Measurements from ENCODE around the gene PCYOX1L. TPM values are rescaled to one million over a fixed set of nuclear protein-coding genes. Genes with fewer than 3 reads are reported as not detected.

PCYOX1L gene
- total RNA-seq, 1 experiment from 2014 or later = 29.9 TPM

DNA sequence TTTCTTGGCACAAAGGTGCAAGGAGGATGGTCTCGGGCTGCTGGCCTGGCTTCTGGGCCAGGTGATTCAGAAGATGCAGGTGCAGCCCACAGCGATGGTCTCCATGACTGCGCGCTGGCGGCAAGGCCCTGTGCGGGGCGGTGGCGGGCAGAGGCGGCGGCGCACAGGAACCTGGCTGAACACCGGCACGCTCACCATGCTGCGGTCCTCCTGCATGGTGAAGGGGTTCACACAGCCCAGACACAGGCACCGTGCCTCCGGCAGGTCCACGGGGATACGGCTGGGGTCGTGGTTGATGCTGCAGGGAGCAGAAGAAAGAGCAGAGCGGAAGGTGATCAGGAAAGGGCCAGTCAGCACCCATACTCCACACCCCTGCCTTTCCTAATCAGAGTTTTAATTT, 16.5 kb downstream of the PCYOX1L start:
- intact Hi-C loops (cut with micrococcal nuclease; ENCODE audit: unreplicated experiment) = no loop called here
- Mint-ChIP-seq H3K27ac (ENCODE audit: unreplicated experiment) (no peak overlapping the region), H3K9me3 (ENCODE audit: low read depth, unreplicated experiment) (no peaks in the 10 kb centered on the region), H3K4me1 (ENCODE audit: low read depth, unreplicated experiment) (no peaks in the 10 kb centered on the region), H3K27me3 (ENCODE audit: unreplicated experiment) (peaks cover 23% of the 10 kb centered on the region), H3K4me3 (ENCODE audit: low read depth, unreplicated experiment) (no peak overlapping the region), H3K36me3 (ENCODE audit: insufficient read depth, unreplicated experiment) (peaks cover 5% of the 10 kb centered on the region)
- TF ChIP-seq, protein P1, sequence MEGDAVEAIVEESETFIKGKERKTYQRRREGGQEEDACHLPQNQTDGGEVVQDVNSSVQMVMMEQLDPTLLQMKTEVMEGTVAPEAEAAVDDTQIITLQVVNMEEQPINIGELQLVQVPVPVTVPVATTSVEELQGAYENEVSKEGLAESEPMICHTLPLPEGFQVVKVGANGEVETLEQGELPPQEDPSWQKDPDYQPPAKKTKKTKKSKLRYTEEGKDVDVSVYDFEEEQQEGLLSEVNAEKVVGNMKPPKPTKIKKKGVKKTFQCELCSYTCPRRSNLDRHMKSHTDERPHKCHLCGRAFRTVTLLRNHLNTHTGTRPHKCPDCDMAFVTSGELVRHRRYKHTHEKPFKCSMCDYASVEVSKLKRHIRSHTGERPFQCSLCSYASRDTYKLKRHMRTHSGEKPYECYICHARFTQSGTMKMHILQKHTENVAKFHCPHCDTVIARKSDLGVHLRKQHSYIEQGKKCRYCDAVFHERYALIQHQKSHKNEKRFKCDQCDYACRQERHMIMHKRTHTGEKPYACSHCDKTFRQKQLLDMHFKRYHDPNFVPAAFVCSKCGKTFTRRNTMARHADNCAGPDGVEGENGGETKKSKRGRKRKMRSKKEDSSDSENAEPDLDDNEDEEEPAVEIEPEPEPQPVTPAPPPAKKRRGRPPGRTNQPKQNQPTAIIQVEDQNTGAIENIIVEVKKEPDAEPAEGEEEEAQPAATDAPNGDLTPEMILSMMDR (IDR thresholded peaks at IDR 0.05; ENCODE audit: unreplicated experiment) = no peak
- BruUV-seq (replicated peaks) = no TSS peak
- DNase-seq = no peak
- CTCF ChIA-PET = interaction anchor here (1.4 kb wide), 1 partner anchor 177 kb away, joined by 4 read pairs; the partner anchor contains the start of gene CSNK1A1

DNA sequence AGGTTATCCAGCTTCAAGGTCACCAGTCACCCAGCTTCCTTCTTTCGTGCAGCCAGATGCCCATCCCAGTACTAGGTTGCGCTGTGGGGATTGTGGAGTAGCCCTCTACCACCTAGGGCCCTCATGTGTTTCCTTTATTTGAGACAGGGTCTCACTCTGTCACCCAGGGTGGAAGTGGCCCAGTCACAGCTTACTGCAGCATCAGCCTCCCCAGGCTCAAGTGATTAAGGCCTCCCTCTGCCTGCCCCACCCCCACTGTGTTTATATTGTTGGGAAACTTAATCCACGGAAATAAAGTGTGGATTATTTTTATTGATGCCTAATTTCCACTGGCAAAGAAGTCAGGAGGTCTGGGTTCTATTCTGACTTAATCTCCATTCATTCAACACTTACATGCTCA, 17.0 kb downstream of the PCYOX1L start:
- no peak overlapping the region for H3K4me3 Mint-ChIP-seq (ENCODE audit: low read depth, unreplicated experiment)
- no peak overlapping the region for H3K27ac Mint-ChIP-seq (ENCODE audit: unreplicated experiment)
- intact Hi-C loops (cut with micrococcal nuclease; ENCODE audit: unreplicated experiment) = no loop called here
- H3K27me3 Mint-ChIP-seq (ENCODE audit: unreplicated experiment) = peaks cover 28% of the 10 kb centered on the region
- H3K9me3 Mint-ChIP-seq (ENCODE audit: low read depth, unreplicated experiment) = no peaks in the 10 kb centered on the region
- no peak for DNase-seq
- TF ChIP-seq, protein P1 (IDR thresholded peaks at IDR 0.05; ENCODE audit: unreplicated experiment) = no peak
- CTCF ChIA-PET = interaction anchor here (1.2 kb wide), 1 partner anchor 8 kb away, joined by 3 read pairs; no protein-coding TSS in a partner anchor
- no TSS peak for BruUV-seq (replicated peaks)
- H3K36me3 Mint-ChIP-seq (ENCODE audit: insufficient read depth, unreplicated experiment) = peaks cover 5% of the 10 kb centered on the region
- H3K4me1 Mint-ChIP-seq (ENCODE audit: low read depth, unreplicated experiment) = no peaks in the 10 kb centered on the region

DNA sequence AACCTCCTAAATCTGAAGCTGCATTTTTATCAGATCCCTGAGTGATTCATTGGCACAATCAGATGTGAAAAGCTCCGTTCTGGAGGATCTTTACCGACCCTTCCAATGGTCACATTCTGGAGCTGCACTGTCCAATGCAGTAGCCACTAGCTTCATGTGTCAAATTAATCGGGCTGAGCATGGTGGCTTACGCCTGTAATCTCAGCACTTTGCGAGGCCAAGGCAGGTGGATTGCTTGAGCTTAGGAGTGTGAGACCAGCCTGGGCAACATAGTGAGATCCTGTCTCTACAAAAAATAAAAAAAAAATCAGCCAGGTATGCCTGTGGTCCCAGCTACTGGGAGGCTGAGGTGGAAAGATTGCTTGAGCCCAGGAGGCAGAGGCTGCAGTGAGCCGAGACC, 17.6 kb downstream of the PCYOX1L start:
- Mint-ChIP-seq H3K36me3 (ENCODE audit: insufficient read depth, unreplicated experiment) (peaks cover 5% of the 10 kb centered on the region), H3K4me1 (ENCODE audit: low read depth, unreplicated experiment) (no peaks in the 10 kb centered on the region), H3K9me3 (ENCODE audit: low read depth, unreplicated experiment) (no peaks in the 10 kb centered on the region), H3K4me3 (ENCODE audit: low read depth, unreplicated experiment) (no peak overlapping the region), H3K27me3 (ENCODE audit: unreplicated experiment) (peaks cover 34% of the 10 kb centered on the region), H3K27ac (ENCODE audit: unreplicated experiment) (no peak overlapping the region)
- no peak for DNase-seq
- TF ChIP-seq, protein P1 (IDR thresholded peaks at IDR 0.05; ENCODE audit: unreplicated experiment) = no peak
- CTCF ChIA-PET = interaction anchor here (1.2 kb wide), 1 partner anchor 8 kb away, joined by 3 read pairs; no protein-coding TSS in a partner anchor
- intact Hi-C loops (cut with micrococcal nuclease; ENCODE audit: unreplicated experiment) = no loop called here
- BruUV-seq (replicated peaks) = no TSS peak

DNA sequence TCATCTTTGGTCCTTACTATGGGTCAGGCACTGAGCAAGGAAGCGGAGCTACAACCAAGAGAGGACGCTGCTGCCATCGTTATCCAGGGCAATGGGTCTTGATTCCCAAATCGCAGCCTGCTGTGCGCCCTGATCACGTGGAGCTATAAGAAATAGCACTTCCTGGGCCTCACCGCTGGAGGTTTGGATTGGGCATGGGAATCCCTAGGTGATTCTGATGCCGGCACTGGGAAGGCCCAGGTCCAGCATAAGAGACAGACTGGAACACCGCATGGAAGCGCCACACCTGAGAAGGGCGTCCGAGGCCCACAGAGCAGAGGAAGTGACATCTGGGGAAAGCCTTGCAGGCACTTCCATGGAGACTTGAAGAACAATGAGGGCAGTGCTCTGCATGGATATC, 18.3 kb downstream of the PCYOX1L start:
- TF ChIP-seq, protein P1 (IDR thresholded peaks at IDR 0.05; ENCODE audit: unreplicated experiment) = no peak
- CTCF ChIA-PET = interaction anchor here (0.7 to 1.2 kb wide), 3 partner anchors 9 to 20 kb away, joined by 3 read pairs; no protein-coding TSS in a partner anchor
- intact Hi-C loops (cut with micrococcal nuclease; ENCODE audit: unreplicated experiment) = no loop called here
- Mint-ChIP-seq H3K4me3 (ENCODE audit: low read depth, unreplicated experiment) (no peak overlapping the region), H3K36me3 (ENCODE audit: insufficient read depth, unreplicated experiment) (peaks cover 4% of the 10 kb centered on the region), H3K27me3 (ENCODE audit: unreplicated experiment) (peaks cover 39% of the 10 kb centered on the region), H3K4me1 (ENCODE audit: low read depth, unreplicated experiment) (no peaks in the 10 kb centered on the region), H3K27ac (ENCODE audit: unreplicated experiment) (no peak overlapping the region), H3K9me3 (ENCODE audit: low read depth, unreplicated experiment) (no peaks in the 10 kb centered on the region)
- no TSS peak for BruUV-seq (replicated peaks)
- no peak for DNase-seq

Measured in Calu3 (cell line).